T-helper 1 cell treated with Interleukin-12 subunit alpha and Interleukin-12 subunit beta and Interleukin-4 antibody, amounts not matched to agents 30 ng/mL and 1 ng/mL, for 36 hours (primary cell): ENCODE results near the gene FBLN7. TPM values are rescaled to one million over a fixed set of nuclear protein-coding genes. Genes with fewer than 3 reads are reported as not detected.

Experiments
- intact Hi-C: fragments of 100-400 bp; cut with micrococcal nuclease; formaldehyde crosslinking; loops from one replicate; pipeline ENCODE4 v1.15.1; 2024
- total RNA-seq: library from RNA; stranded (reverse); gene quantifications from 2 replicates; pipeline ENCODE4 v1.2.3, GENCODE V29; 2022

The FBLN7 gene
- total RNA-seq, 1 donor from 2014 or later, result 14.7 TPM

DNA sequence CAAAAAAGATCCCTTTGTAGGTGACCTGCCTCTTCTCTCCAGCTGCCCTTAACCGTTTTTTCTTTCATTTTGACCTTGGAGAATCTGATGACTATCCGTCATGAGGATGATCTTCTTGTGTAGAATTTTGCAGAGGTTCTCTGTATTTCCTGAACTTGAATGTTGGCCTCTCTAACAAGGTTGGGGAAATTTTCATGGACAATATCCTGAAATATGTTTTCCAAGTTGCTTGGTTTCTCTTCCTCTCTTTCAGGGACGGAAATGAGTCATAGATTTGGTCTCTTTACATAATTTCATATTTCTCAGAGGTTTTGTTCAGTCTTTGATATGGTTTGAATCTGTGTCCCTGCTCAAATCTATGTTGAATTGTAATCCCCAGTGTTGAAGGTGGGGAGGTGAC is 82.6 kb downstream of the FBLN7 start:
- intact Hi-C loops, result no loop called here

DNA sequence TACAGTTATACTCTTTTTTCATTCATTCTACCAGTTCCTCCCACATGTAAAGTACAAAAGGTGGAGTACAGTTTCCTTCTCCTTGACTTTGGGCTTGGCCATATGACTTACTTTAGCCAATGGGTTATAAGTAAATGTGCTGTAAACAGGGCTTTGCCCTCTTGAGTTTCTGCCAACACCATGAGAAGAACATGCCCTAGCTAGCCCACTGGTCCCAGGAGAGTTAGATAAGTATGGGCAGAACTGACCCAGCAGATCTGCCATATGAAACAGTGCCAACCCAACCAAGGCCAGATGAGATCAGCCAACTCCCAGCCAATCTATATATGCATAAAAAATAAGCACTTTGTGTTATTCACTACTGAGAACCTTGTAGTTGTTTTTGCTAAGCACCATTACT is 91.2 kb downstream of the FBLN7 start:
- intact Hi-C loops, result no loop called here

DNA sequence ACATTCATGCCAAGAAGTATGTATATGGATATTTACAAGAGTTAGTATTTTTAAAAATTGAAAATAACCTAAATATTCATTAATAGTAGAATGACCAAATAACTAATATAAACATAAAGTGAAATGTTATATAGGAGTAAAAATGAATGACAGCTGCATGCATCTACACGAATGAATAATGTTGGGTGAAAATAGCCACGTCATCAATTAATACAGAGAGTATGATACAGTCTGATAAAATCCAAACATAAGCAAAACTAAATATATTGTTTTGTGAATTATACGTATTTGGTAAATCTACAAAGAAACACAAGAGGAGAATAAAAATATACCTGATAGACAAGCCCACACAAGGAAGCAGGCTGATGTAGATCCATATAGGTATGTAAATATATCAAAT is 92.2 kb downstream of the FBLN7 start:
- intact Hi-C loops, result loop anchor here (5.0 kb wide), 1 partner anchor 108 kb away; no protein-coding TSS in a partner anchor

Other genes starting within 250 kb of the FBLN7 start
- gene MERTK, start 239.8 kb upstream of the FBLN7 start, total RNA-seq, result 0.29 TPM in 2 replicates
- 15.7 and 20.7 TPM in 2 replicates for gene TMEM87B, start 83.1 kb upstream of the FBLN7 start, total RNA-seq
- gene ZC3H8, start 116.7 kb downstream of the FBLN7 start, total RNA-seq, result 20.4 and 22.3 TPM in 2 replicates
- 7.2 and 9.0 TPM in 2 replicates for gene ZC3H6, start 137.2 kb downstream of the FBLN7 start, total RNA-seq